Neural cell (in vitro differentiated cells): ENCODE data around the gene CRACR2B.

Source experiments
- EZH2 ChIP-seq: fragments of 200-600, 300-800 bp; shearing (Covaris generic), sonication (generic); IDR thresholded peaks from 2 replicates; pipeline ENCODE4 v1.6.1; 2014; ENCODE audit warnings: antibody characterized with exemption, low read length, borderline replicate concordance, mild to moderate bottlenecking; ENCODE audit not compliant: insufficient read depth, poor library complexity, severe bottlenecking
- POLR2AphosphoS5 ChIP-seq: IDR thresholded peaks from 2 replicates; pipeline ENCODE4 v1.6.1; 2012
- RAD21 ChIP-seq: fragments of 450-650 bp; conservative IDR thresholded peaks from 2 replicates; pipeline ENCODE4 v1.6.1; 2014; ENCODE audit warnings: antibody characterized with exemption, mild to moderate bottlenecking, moderate library complexity
- SMC3 ChIP-seq: fragments of 450-650 bp; conservative IDR thresholded peaks from 2 replicates; pipeline ENCODE4 v1.6.1; 2014; ENCODE audit warnings: antibody characterized with exemption, mild to moderate bottlenecking, moderate library complexity; ENCODE audit not compliant: poor library complexity
- TF ChIP-seq, protein P1 (sequence below): fragments of 450-650 bp; IDR thresholded peaks from 2 replicates; pipeline ENCODE4 v1.5.1; 2014; ENCODE audit warnings: antibody characterized with exemption, mild to moderate bottlenecking, moderate library complexity; ENCODE audit not compliant: poor library complexity, severe bottlenecking
- TF ChIP-seq, protein P2 (sequence below): IDR thresholded peaks from 2 replicates; pipeline ENCODE4 v1.6.1; 2012; ENCODE audit warnings: borderline replicate concordance

DNA sequence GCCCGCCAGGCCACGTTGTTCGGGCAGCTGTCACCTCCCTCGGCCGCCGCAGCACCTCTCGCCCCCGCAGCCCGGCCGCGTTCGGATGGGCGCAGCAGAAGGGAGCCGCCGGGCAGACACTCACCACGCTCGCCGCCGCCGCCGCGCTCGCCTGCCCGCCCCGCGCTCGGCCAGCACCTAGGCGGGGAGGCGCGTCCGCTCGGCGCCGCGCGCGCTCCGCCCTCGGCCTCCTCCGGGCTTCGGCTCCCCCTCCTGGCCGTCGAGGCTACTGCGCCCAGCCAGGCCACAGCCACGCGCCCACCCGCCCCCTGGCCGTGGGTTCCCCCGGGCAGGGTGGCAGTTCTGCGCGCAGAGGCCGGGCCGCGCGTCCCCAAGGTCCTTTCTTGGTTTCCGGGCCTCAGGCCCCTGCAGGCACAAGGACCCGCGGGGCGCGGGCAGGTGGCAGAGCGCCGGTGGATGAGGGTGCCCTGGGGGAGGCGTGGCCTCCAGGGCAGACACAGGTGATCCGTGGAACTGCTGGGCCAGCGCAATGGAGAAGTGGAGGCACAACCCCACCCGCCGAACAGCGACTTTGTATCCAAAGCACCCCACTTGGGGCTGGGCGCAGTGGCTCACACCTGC, 29.5 kb upstream of the CRACR2B start, which contains the start of gene SLC25A22:
- TF ChIP-seq SMC3, result peak; percentile 79
- TF ChIP-seq RAD21, result peak; percentile 72
- TF ChIP-seq, protein P1, sequence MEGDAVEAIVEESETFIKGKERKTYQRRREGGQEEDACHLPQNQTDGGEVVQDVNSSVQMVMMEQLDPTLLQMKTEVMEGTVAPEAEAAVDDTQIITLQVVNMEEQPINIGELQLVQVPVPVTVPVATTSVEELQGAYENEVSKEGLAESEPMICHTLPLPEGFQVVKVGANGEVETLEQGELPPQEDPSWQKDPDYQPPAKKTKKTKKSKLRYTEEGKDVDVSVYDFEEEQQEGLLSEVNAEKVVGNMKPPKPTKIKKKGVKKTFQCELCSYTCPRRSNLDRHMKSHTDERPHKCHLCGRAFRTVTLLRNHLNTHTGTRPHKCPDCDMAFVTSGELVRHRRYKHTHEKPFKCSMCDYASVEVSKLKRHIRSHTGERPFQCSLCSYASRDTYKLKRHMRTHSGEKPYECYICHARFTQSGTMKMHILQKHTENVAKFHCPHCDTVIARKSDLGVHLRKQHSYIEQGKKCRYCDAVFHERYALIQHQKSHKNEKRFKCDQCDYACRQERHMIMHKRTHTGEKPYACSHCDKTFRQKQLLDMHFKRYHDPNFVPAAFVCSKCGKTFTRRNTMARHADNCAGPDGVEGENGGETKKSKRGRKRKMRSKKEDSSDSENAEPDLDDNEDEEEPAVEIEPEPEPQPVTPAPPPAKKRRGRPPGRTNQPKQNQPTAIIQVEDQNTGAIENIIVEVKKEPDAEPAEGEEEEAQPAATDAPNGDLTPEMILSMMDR, result peak; percentile 95
- peak; percentile 74 for TF ChIP-seq POLR2AphosphoS5
- TF ChIP-seq, protein P2, sequence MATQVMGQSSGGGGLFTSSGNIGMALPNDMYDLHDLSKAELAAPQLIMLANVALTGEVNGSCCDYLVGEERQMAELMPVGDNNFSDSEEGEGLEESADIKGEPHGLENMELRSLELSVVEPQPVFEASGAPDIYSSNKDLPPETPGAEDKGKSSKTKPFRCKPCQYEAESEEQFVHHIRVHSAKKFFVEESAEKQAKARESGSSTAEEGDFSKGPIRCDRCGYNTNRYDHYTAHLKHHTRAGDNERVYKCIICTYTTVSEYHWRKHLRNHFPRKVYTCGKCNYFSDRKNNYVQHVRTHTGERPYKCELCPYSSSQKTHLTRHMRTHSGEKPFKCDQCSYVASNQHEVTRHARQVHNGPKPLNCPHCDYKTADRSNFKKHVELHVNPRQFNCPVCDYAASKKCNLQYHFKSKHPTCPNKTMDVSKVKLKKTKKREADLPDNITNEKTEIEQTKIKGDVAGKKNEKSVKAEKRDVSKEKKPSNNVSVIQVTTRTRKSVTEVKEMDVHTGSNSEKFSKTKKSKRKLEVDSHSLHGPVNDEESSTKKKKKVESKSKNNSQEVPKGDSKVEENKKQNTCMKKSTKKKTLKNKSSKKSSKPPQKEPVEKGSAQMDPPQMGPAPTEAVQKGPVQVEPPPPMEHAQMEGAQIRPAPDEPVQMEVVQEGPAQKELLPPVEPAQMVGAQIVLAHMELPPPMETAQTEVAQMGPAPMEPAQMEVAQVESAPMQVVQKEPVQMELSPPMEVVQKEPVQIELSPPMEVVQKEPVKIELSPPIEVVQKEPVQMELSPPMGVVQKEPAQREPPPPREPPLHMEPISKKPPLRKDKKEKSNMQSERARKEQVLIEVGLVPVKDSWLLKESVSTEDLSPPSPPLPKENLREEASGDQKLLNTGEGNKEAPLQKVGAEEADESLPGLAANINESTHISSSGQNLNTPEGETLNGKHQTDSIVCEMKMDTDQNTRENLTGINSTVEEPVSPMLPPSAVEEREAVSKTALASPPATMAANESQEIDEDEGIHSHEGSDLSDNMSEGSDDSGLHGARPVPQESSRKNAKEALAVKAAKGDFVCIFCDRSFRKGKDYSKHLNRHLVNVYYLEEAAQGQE, result no peak
- no peak for TF ChIP-seq EZH2
